AG09319 (cell line): Measurements from ENCODE around the gene SAT1.

Experiments used
- DNase-seq: peaks from one replicate; pipeline ENCODE4 v3.0.0-alpha.2; 2010; ENCODE audit warnings: low read depth; ENCODE audit errors: extremely low read depth
- TF ChIP-seq, protein P1 (sequence below): IDR thresholded peaks from 2 replicates; pipeline ENCODE4 v1.5.1; 2011; ENCODE audit warnings: low read depth, mild to moderate bottlenecking, inconsistent platforms, low read length, moderate library complexity

Gene SAT1

DNA sequence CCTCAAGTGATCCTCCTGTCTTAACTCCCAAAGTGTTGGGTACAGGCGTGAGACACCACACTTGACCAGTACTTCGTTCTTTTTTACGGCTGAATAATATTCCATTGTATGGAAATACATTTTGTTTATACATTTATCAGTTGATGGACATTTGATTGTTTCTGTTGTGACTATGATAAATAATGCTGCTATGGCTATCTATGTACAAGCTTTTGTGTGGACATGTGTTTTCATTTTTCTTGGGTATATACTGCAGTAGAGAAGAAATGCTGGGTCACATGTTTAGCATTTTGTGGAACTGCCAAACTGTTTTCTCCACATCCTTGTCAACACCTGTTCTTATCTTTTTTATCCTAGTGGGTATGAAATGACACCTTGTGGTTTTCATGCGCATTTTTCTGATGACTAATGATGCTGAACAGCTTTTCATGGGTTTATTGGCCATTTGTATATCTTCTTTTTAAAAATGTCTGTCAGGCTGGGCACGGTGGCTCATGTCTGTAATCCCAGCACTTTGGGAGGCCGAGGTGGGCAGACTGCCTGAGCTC, 37.3 kb downstream of the SAT1 start:
- TF ChIP-seq, protein P1, sequence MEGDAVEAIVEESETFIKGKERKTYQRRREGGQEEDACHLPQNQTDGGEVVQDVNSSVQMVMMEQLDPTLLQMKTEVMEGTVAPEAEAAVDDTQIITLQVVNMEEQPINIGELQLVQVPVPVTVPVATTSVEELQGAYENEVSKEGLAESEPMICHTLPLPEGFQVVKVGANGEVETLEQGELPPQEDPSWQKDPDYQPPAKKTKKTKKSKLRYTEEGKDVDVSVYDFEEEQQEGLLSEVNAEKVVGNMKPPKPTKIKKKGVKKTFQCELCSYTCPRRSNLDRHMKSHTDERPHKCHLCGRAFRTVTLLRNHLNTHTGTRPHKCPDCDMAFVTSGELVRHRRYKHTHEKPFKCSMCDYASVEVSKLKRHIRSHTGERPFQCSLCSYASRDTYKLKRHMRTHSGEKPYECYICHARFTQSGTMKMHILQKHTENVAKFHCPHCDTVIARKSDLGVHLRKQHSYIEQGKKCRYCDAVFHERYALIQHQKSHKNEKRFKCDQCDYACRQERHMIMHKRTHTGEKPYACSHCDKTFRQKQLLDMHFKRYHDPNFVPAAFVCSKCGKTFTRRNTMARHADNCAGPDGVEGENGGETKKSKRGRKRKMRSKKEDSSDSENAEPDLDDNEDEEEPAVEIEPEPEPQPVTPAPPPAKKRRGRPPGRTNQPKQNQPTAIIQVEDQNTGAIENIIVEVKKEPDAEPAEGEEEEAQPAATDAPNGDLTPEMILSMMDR, result no peak
- no peak for DNase-seq

DNA sequence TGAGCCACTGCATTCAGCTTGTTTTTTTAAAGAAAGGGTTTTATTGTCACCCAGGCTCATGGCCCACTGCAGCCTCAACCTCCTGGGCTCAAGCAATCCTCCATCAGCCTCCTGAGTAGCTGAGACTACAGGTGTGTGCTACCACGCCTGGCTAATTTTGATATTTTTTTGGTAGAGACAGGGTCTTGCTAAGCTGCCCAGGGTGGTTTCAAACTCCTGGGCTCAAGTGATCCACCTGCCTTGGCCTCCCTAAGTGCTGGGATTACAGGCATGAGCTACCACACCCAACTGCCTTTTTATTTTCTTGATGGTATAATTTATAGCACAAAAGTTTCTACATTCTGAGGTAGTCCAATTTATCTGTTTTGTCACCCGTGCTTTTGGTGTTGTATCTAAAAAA, 38.9 kb downstream of the SAT1 start:
- no peak for DNase-seq
- TF ChIP-seq, protein P1, result no peak

DNA sequence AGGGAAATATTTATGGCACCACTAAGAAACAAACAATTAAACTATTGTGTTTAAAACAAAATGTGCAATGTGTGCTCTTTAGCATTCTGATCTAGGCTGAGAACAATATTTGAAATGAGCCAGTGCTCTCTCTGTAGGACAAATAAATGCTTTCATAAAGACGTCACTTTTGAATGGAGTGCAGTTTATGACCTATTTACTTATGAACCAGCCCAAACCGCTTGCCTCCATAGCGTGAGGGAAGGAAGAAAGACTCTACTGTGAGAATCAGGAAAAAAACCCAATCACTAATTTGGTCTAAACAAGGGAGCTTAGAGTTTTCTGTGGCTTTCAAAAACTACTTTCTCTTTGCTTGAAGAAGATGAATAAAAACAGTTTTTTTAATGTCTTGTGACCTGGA, 39.4 kb downstream of the SAT1 start:
- no peak for DNase-seq
- TF ChIP-seq, protein P1, result no peak

DNA sequence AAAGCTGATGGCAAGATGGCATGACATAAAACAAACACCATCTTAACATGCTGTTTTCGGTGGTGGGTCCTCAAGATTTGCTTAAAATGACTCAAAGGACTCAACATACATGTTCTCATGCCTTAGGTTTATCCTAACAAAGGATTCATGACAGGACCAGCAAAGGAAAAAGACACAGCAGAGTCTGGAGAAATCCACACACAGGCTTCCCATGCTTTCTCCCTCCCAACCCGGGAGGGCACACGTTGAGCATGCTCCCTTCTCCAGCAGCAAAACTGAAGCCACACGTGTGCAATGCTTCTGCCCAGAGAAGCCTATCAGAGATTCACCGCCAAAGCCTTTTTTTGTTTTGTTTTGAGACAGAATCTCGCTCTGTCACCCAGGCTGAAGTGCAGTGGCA, 39.9 kb downstream of the SAT1 start:
- no peak for DNase-seq
- TF ChIP-seq, protein P1, result no peak

DNA sequence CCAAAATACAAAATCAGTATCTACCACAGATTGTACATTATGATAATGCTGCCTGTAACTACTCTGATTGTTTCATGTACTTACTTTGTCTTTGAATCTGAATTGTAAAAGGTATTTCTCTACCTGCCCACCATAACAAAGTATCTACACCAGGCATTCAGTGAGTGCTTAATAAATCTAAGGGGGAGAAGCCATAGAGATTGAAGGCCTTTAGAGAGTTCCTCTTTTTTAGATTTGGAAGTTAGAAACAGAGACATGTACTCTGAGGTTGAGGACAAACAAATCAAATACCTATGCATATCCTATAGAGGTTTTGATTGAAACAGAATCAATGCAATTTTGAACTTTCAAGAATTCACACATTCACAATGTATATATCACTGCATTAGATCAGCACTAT, 42.7 kb downstream of the SAT1 start:
- DNase-seq, result no peak

DNA sequence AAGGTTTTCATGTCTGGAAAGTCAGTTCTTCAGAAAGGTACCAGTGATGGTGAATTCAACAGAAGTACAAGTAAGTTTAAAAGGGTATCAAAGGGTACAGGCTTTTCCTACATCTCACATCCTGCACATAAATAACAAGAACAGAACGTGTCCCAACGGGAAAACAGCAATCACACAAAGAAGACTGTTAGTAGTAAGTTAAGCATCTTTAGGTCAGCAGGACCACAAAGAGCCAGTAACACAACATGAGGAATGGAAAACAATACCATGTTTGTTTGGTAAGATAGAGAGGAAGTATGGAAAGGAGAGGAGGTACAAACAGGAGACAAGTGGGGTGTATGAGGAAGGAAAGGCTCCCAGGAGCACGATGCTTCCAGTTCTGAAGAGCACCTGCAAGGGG, 43.2 kb downstream of the SAT1 start:
- TF ChIP-seq, protein P1, result no peak
- DNase-seq, result no peak

More for the DNA sequence above, 42.7 kb downstream of the SAT1 start:
- TF ChIP-seq, protein P1, result no peak

DNA sequence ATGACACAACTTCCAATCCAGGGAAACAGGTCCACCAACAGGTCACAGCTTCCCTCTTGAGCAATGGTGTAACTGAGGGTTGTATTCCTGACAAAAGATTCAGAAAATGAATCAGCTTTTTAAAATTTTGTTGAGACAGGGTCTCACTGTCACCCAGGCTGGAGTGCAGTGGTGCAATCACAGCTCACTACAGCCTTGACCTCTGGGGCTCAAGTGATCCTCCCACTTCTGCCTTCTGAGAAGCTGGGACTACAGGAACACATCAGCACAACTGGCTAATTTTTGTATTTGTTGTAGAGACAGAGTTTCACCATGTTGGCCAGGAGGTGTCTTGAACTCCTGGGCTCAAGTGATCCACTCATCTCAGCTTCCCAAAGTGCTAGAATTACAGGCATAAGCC, 43.7 kb downstream of the SAT1 start:
- no peak for DNase-seq
- TF ChIP-seq, protein P1, result no peak
